Measurements from ENCODE around the gene GADD45GIP1.

DNA sequence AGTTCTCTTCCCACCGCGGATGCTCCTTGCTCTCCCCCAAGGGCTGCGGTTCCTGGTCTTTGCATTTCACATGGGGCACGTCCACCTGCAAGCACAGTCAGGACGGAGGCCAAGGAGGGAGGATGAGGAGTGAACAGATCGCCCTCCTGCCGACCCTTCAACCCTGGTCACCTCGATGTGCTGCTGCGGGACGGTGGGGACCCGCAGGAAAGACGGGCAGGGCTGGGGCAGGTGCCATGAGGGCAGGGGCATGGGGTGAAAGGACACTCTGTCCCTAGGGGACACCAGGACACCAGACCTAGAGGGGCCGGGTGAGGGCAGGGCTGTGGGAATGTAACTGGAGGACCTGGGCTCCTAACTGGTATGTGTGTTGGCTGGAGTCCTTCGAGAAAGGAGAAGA, 38.8 kb downstream of the GADD45GIP1 start:
- TF ChIP-seq EP300 (IDR thresholded peaks at IDR 0.05; ENCODE audit: borderline replicate concordance) (no peak), TAF1 (IDR thresholded peaks at IDR 0.05; ENCODE audit: low read depth) (no peak), RAD21 (IDR thresholded peaks at IDR 0.05; ENCODE audit: low read depth) (no peak)
- TF ChIP-seq, protein P1, sequence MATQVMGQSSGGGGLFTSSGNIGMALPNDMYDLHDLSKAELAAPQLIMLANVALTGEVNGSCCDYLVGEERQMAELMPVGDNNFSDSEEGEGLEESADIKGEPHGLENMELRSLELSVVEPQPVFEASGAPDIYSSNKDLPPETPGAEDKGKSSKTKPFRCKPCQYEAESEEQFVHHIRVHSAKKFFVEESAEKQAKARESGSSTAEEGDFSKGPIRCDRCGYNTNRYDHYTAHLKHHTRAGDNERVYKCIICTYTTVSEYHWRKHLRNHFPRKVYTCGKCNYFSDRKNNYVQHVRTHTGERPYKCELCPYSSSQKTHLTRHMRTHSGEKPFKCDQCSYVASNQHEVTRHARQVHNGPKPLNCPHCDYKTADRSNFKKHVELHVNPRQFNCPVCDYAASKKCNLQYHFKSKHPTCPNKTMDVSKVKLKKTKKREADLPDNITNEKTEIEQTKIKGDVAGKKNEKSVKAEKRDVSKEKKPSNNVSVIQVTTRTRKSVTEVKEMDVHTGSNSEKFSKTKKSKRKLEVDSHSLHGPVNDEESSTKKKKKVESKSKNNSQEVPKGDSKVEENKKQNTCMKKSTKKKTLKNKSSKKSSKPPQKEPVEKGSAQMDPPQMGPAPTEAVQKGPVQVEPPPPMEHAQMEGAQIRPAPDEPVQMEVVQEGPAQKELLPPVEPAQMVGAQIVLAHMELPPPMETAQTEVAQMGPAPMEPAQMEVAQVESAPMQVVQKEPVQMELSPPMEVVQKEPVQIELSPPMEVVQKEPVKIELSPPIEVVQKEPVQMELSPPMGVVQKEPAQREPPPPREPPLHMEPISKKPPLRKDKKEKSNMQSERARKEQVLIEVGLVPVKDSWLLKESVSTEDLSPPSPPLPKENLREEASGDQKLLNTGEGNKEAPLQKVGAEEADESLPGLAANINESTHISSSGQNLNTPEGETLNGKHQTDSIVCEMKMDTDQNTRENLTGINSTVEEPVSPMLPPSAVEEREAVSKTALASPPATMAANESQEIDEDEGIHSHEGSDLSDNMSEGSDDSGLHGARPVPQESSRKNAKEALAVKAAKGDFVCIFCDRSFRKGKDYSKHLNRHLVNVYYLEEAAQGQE (IDR thresholded peaks at IDR 0.05; ENCODE audit: low read depth): no peak
